ENCODE results near the gene CCAR1. TPM values are rescaled to one million over a fixed set of nuclear protein-coding genes. Genes with fewer than 3 reads are reported as not detected.
"Not testable (repeated sequence)": the region's sequence is repeated elsewhere in the genome, so short reads cannot be mapped to it uniquely, and the experiment has no call there.

Gene CCAR1
- total RNA-seq, 2 experiments from 2014 or later, result 80.1 to 86.3 TPM

- no peak for DNase-seq
Measured at GRCh38 chr10:68816796-68817412, 95.9 kb downstream of the CCAR1 start.

DNA sequence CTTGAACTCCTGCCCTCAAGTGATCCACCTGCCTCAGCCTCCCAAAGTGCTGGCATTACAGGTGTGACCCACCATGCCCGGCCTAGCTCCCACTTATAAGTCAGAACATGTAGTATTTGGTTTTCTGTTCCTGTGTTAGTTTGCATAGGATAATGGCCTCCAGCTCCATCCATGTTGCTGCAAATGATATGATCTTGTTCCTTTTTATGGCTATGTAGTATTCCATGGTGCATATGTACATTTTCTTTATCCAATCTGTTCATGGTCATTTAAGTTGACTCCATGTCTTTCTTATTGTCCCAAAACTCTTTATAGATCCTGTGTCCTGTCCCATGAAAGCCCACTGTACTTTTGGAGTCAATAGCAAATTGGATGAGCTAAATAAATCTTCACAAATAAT lies 99.3 kb downstream of the CCAR1 start:
- CTCF ChIA-PET; H3K4me3 Mint-ChIP-seq; H3K9me3 Mint-ChIP-seq; H3K36me3 Mint-ChIP-seq (ENCODE audit: low read depth); H3K27me3 Mint-ChIP-seq; H3K27ac Mint-ChIP-seq; DNase-seq; POLR2A ChIA-PET; H3K4me1 Mint-ChIP-seq: not testable (repeated sequence)

More at GRCh38 chr10:68816796-68817412, 95.9 kb downstream of the CCAR1 start:
- Mint-ChIP-seq H3K4me1 (no peaks in the 10 kb centered on the region), H3K36me3 (ENCODE audit: low read depth) (no peaks in the 10 kb centered on the region), H3K9me3 (no peaks in the 10 kb centered on the region), H3K27me3 (no peaks in the 10 kb centered on the region), H3K4me3 (no peak overlapping the region), H3K27ac (no peak overlapping the region)
- POLR2A ChIA-PET, result interaction anchor here (1.0 to 1.4 kb wide), 2 partner anchors 10 to 140 kb away, joined by 3 read pairs; partner anchors contain the start of gene STOX1
- CTCF ChIA-PET, result no interaction called here

- H3K27me3 Mint-ChIP-seq; H3K4me3 Mint-ChIP-seq; H3K27ac Mint-ChIP-seq; H3K4me1 Mint-ChIP-seq; H3K9me3 Mint-ChIP-seq; H3K36me3 Mint-ChIP-seq (ENCODE audit: low read depth); POLR2A ChIA-PET; DNase-seq; CTCF ChIA-PET: not testable (repeated sequence)
Measured at GRCh38 chr10:68822626-68823025, 101.6 kb downstream of the CCAR1 start.

- H3K27ac Mint-ChIP-seq, result no peak within 1 kb of the TSS
- DNase-seq, result peak; percentile 60
- ChIA-PET CTCF (interaction anchor here (0.5 to 1.6 kb wide), 5 partner anchors 38 to 744 kb away, joined by 3 to 4 read pairs (median 3); no protein-coding TSS in a partner anchor), POLR2A (interaction anchor here (0.7 to 2.2 kb wide), 4 partner anchors 9 to 355 kb away, joined by 3 to 12 read pairs (median 4); partner anchors contain the start of genes DDX50 and DNA2)
- no peaks in the 10 kb centered on the region for H3K9me3 Mint-ChIP-seq
- peaks cover 8% of the 10 kb centered on the region for H3K4me1 Mint-ChIP-seq
- peaks cover 23% of the 10 kb centered on the region for H3K27me3 Mint-ChIP-seq
- peak within 1 kb of the TSS; percentile 69 for H3K4me3 Mint-ChIP-seq
- H3K36me3 Mint-ChIP-seq (ENCODE audit: low read depth), result no peaks in the 10 kb centered on the region
Measured at GRCh38 chr10:68826764-68827591, 105.9 kb downstream of the CCAR1 start, which contains the start of gene STOX1. STOX1 (plus strand) TSS chr10:68827531; CDS start chr10:68827624, 93 bp downstream.

- Mint-ChIP-seq H3K27me3 (peaks cover 23% of the 10 kb centered on the region), H3K4me3 (peak overlapping the region; percentile 69)
- DNase-seq; H3K9me3 Mint-ChIP-seq; H3K36me3 Mint-ChIP-seq (ENCODE audit: low read depth); H3K27ac Mint-ChIP-seq; H3K4me1 Mint-ChIP-seq: not testable (repeated sequence)
- POLR2A ChIA-PET, result interaction anchor here (0.6 to 2.2 kb wide), 4 partner anchors 9 to 356 kb away, joined by 3 to 12 read pairs (median 4); partner anchors contain the start of genes DDX50 and DNA2
- CTCF ChIA-PET, result interaction anchor here (0.7 to 1.6 kb wide), 3 partner anchors 38 to 745 kb away, joined by 3 to 4 read pairs (median 3); no protein-coding TSS in a partner anchor
Measured at GRCh38 chr10:68827592-68827959, 106.5 kb downstream of the CCAR1 start.

- H3K36me3 Mint-ChIP-seq (ENCODE audit: low read depth); CTCF ChIA-PET; H3K4me1 Mint-ChIP-seq; DNase-seq; H3K27ac Mint-ChIP-seq; H3K9me3 Mint-ChIP-seq: not testable (repeated sequence)
- peak overlapping the region; percentile 31 for H3K4me3 Mint-ChIP-seq
- POLR2A ChIA-PET, result interaction anchor here (0.6 to 2.2 kb wide), 4 partner anchors 8 to 72 kb away, joined by 3 to 12 read pairs (median 5); partner anchors contain the start of gene DDX50
- H3K27me3 Mint-ChIP-seq, result peaks cover 23% of the 10 kb centered on the region
Measured at GRCh38 chr10:68828083-68828601, 107.1 kb downstream of the CCAR1 start.

DNA sequence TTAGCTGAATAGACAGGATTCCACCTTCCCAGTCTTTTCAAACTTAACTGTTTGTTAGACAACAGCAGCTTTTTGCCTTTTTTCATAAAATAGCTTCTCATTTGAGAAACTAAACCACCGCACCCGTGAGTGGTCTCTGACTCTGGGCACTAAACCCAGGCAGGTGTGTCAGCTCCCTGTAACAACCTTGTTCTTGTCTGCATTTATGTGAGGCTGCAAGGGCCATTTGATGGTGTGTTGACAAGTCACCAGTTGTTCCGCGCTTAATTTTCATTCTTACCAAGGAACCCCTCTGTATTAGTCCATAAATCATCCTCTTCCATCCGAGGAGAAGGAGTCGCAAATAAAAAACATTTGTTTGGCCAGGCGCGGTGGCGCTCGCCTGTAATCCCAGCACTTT lies 107.8 kb downstream of the CCAR1 start:
- Mint-ChIP-seq H3K9me3 (no peaks in the 10 kb centered on the region), H3K4me1 (peaks cover 8% of the 10 kb centered on the region), H3K4me3 (peak overlapping the region; percentile 31), H3K27me3 (peaks cover 23% of the 10 kb centered on the region), H3K27ac (no peak overlapping the region), H3K36me3 (ENCODE audit: low read depth) (no peaks in the 10 kb centered on the region)
- CTCF ChIA-PET, result no interaction called here
- POLR2A ChIA-PET, result interaction anchor here (1.0 kb wide), 1 partner anchor 71 kb away, joined by 5 read pairs; no protein-coding TSS in a partner anchor
- DNase-seq, result no peak

DNA sequence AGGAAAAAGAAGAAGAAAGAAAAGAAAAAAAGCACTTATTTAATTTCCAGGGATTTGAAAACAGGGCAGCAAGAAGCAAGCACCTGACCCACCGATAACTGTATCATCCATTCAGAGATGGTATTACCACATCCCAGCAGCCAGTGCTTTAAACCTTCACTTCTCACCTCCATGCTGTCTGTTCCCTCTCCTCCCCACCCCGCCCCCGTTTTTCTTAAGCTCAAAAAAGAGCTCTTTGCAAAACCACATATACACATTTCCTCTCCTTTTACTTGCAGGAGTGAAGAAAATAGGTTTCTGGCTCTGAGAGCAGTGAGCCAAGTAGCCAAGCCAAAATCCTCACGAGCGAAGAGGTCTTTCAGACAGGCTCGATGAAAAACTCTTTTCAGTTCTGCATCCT lies 108.5 kb downstream of the CCAR1 start:
- no peak for DNase-seq
- Mint-ChIP-seq H3K4me1 (peaks cover 8% of the 10 kb centered on the region), H3K27me3 (peaks cover 22% of the 10 kb centered on the region), H3K27ac (no peak overlapping the region), H3K36me3 (ENCODE audit: low read depth) (no peaks in the 10 kb centered on the region), H3K9me3 (no peaks in the 10 kb centered on the region), H3K4me3 (no peak overlapping the region)
- ChIA-PET POLR2A (no interaction called here), CTCF (no interaction called here)

DNA sequence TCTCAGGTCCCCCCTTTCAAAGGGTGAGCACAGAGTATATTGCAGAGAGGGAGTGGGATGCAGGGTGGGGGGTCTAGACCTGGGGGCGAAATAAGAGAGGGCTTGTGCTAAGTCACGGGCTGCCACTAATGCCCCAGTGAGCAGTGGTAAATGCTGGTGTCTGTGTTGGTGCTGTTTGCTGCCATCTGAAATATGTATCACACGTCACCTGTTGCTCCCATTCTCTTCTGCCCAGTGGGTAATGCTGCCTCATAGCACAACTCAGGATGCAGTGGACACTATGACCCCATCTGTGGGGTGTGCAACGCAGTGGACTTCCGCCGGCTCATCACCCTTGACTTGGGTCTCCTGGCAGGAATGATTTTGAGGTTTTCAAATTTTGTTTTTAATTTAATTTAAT lies 108.9 kb downstream of the CCAR1 start:
- H3K27me3 Mint-ChIP-seq, result peaks cover 19% of the 10 kb centered on the region
- no peaks in the 10 kb centered on the region for H3K36me3 Mint-ChIP-seq (ENCODE audit: low read depth)
- ChIA-PET POLR2A (no interaction called here), CTCF (no interaction called here)
- peaks cover 8% of the 10 kb centered on the region for H3K4me1 Mint-ChIP-seq
- H3K4me3 Mint-ChIP-seq, result no peak overlapping the region
- H3K27ac Mint-ChIP-seq, result no peak overlapping the region
- DNase-seq, result no peak
- H3K9me3 Mint-ChIP-seq, result no peaks in the 10 kb centered on the region

DNA sequence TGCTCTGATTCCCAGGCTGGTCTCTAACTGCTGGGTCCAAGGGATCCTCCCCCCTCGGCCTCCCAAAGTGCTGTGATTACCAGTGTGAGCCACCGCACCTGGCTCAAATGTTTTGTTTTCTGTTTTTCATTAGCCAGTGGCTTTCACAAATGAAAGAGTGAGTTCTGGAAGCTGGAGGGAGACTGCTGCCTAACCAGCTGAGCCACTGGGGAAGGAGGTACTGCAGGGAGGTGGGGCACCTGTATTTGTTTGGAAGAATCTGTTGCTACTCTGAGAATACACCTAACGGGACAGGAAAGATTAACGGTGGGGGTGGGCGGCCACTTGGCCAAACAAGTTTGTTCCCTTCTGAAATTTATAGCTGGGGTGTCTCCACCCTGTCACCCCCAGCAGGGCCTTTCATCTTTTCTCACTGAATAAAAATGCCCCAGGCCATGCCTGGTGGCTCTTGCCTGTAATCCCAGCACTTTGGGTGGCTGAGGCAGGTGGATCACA lies 111.0 kb downstream of the CCAR1 start:
- CTCF ChIA-PET, result no interaction called here
- no peak for DNase-seq
- H3K27ac Mint-ChIP-seq, result no peak overlapping the region
- no peak overlapping the region for H3K4me3 Mint-ChIP-seq
- POLR2A ChIA-PET, result no interaction called here
- peaks cover 3% of the 10 kb centered on the region for H3K4me1 Mint-ChIP-seq
- no peaks in the 10 kb centered on the region for H3K36me3 Mint-ChIP-seq (ENCODE audit: low read depth)
- H3K9me3 Mint-ChIP-seq, result no peaks in the 10 kb centered on the region
- H3K27me3 Mint-ChIP-seq, result peaks cover 15% of the 10 kb centered on the region

DNA sequence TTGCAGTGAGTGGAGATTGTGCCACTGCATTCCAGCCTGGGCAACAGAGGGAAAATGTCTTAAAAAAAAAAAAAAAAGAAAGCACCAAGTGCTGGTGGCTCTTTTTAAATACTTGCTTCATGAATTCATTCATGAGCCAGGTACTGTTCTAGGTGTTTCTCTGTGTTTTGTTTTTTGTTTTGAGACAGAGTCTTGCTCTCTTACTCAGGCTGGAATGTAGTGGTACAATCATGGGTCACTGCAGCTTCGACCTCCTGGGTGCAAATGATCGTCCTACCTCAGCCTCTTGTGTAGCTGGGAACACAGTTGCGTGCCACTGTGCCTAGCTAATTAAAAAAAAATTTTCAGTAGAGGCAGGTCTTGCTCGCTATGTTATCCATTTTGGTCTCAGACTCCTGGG lies 111.6 kb downstream of the CCAR1 start:
- Mint-ChIP-seq H3K27ac (no peak overlapping the region), H3K4me3 (no peak overlapping the region), H3K27me3 (peaks cover 15% of the 10 kb centered on the region), H3K36me3 (ENCODE audit: low read depth) (no peaks in the 10 kb centered on the region), H3K4me1 (peaks cover 3% of the 10 kb centered on the region), H3K9me3 (no peaks in the 10 kb centered on the region)
- no peak for DNase-seq
- CTCF ChIA-PET, result no interaction called here
- POLR2A ChIA-PET, result no interaction called here

- H3K27me3 Mint-ChIP-seq, result no peaks in the 10 kb centered on the region
- CTCF ChIA-PET, result no interaction called here
Measured at GRCh38 chr10:68837626-68838322, 116.7 kb downstream of the CCAR1 start.

GRCh38 chr10:68840650-68841049 lies 119.6 kb downstream of the CCAR1 start:
- H3K9me3 Mint-ChIP-seq; H3K27me3 Mint-ChIP-seq; H3K27ac Mint-ChIP-seq; H3K36me3 Mint-ChIP-seq (ENCODE audit: low read depth); H3K4me3 Mint-ChIP-seq; DNase-seq; H3K4me1 Mint-ChIP-seq; POLR2A ChIA-PET; CTCF ChIA-PET: not testable (repeated sequence)

More at GRCh38 chr10:68837626-68838322, 116.7 kb downstream of the CCAR1 start:
- no peak overlapping the region for H3K4me3 Mint-ChIP-seq
- DNase-seq, result no peak
- H3K4me1 Mint-ChIP-seq, result no peaks in the 10 kb centered on the region
- POLR2A ChIA-PET, result no interaction called here
- H3K36me3 Mint-ChIP-seq (ENCODE audit: low read depth), result no peaks in the 10 kb centered on the region
- H3K9me3 Mint-ChIP-seq, result no peaks in the 10 kb centered on the region
- no peak overlapping the region for H3K27ac Mint-ChIP-seq

Data from activated CD4-positive, alpha-beta memory T cell treated with anti-CD3 and anti-CD28 coated beads, Interleukin-2, amount 10 ng/mL, durations not matched to agents 7 days and 5 days (primary cell).